GM12891 (cell line): ENCODE measurements around the gene PIP5K1B.

Experiments used
- POLR2A ChIP-seq: IDR thresholded peaks from 2 replicates; pipeline ENCODE4 v1.6.1; 2011; ENCODE audit warnings: low read depth, low read length, control low read depth
- POLR2AphosphoS5 ChIP-seq: IDR thresholded peaks from 2 replicates; pipeline ENCODE4 v1.6.1; 2011; ENCODE audit warnings: low read depth, low read length, control low read depth

DNA sequence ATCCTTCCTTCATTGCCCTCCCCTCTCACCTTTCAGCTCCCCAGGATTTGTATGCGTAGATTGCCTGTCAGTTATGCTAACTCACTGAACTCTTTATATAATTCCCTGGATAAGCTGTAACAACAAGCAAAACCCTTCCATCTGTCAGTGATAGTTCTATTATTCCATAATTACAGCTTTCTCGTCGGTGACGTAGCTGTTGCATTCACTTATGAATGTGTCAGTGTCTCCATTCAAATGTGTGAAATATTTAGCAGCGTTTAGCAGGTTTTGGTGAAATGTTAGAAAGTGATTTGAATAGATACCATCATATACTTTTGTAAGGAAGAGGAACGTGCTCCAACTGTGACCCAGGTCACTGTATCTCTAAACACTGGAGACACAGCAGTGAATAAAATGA lies 45.2 kb downstream of the PIP5K1B start:
- no peak for TF ChIP-seq POLR2AphosphoS5
- no peak for TF ChIP-seq POLR2A
